GM10248 (cell line): ENCODE results near the gene RPEL1.
"Not testable (repeated sequence)": the region's sequence is repeated elsewhere in the genome, so short reads cannot be mapped to it uniquely, and the experiment has no call there.

ENCODE experiments used
- CTCF ChIA-PET: fragments of 300-600 bp; sonication (Branson Sonifier 250); formaldehyde crosslinking; extraction: SDS; loops from one replicate; lab custom pipeline; 2021; ENCODE audit warnings: antibody characterized with exemption; lab: Yijun Ruan, JAX
- POLR2A ChIA-PET: fragments of 350-650 bp; sonication (Branson Sonifier 250); formaldehyde crosslinking; extraction: SDS; loops from one replicate; lab custom pipeline; 2020; ENCODE audit warnings: antibody characterized with exemption; lab: Yijun Ruan, JAX
- DNase-seq: peaks from one replicate; pipeline ENCODE4 v3.0.0; 2012; ENCODE audit errors: extremely low spot score
- TF ChIP-seq, protein P1 (sequence below): IDR thresholded peaks from 2 replicates; pipeline ENCODE4 v1.5.1; 2012; ENCODE audit warnings: mild to moderate bottlenecking, low read depth; ENCODE audit errors: extremely low read depth, missing control alignments, control extremely low read depth

The RPEL1 gene

DNA sequence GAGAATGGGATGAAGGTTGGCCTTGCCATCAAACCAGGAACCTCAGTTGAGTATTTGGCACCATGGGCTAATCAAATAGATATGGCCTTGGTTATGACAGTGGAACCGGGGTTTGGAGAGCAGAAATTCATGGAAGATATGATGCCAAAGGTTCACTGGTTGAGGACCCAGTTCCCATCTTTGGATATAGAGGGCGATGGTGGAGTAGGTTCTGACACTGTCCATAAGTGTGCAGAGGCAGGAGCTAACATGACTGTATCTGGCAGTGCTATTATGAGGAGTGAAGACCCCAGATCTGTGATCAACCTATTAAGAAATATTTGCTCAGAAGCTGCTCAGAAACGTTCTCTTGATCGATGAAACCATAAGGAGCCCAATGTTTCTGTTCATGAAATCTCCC, 637 bp downstream of the RPEL1 start:
- no peak for DNase-seq
- CTCF ChIA-PET, result interaction anchor here (1.6 kb wide), 1 partner anchor 9 kb away, joined by 3 read pairs; no protein-coding TSS in a partner anchor
- POLR2A ChIA-PET, result no interaction called here
- TF ChIP-seq, protein P1, sequence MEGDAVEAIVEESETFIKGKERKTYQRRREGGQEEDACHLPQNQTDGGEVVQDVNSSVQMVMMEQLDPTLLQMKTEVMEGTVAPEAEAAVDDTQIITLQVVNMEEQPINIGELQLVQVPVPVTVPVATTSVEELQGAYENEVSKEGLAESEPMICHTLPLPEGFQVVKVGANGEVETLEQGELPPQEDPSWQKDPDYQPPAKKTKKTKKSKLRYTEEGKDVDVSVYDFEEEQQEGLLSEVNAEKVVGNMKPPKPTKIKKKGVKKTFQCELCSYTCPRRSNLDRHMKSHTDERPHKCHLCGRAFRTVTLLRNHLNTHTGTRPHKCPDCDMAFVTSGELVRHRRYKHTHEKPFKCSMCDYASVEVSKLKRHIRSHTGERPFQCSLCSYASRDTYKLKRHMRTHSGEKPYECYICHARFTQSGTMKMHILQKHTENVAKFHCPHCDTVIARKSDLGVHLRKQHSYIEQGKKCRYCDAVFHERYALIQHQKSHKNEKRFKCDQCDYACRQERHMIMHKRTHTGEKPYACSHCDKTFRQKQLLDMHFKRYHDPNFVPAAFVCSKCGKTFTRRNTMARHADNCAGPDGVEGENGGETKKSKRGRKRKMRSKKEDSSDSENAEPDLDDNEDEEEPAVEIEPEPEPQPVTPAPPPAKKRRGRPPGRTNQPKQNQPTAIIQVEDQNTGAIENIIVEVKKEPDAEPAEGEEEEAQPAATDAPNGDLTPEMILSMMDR, result no peak

DNA sequence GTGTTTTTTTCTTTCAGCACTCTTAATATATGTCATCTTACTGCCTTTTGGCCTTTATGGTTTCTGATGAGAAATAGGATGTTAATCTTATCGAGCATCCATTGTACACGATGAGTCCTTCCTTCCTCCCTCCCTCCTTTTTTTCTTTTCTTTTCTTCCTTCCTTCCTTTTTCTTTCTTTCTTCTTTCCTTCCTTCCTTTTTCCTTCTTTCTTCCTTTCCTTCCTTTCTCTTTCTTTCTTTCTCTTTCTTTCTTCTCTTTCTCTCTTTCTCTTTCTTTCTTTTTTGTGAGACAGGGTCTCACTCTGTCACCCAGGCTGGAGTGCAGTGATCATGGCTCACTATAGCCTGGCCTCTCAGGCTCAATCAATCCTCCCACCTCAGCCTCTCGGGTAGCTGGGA, 8.4 kb downstream of the RPEL1 start:
- TF ChIP-seq, protein P1, result no peak
- no peak for DNase-seq
- POLR2A ChIA-PET, result no interaction called here
- CTCF ChIA-PET, result interaction anchor here (1.1 to 2.0 kb wide), 3 partner anchors 10 to 337 kb away, joined by 3 to 12 read pairs (median 5); no protein-coding TSS in a partner anchor

DNA sequence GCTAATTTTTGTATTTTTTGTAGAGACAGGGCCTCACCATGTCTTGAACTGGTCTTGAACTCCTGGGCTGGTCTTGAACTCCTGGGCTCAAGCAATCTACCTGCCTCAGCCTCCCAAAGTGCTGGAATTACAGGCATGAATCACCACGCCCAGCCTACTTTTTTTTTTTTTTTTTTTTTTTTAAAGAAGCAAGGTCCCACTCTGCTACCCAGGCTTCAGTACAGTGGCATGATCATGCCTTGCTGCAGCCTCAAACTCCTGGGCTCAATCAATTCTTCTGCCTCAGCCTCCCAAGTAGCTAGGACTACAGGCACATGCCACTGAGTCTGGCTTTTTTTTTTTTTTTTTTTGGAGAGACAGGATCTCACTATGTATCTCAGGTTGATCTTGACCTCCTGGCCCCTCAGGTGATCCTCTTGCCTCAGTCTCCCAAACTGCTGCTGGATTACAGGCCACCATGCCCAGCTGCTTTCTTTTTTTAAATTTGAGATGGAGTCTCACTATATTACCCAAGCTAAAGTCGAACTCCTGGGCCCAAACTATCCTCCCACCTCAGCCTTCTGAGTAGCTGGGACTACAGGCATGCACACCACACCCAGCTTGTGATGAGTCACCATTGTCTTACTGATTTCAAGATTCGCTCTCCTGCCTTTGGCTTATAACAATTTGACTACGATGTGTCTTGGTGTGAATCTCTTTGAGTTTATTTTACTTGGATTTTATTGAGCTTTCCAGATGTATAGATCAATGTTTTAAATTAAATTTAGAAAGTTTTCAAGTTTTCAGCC, 9.0 kb downstream of the RPEL1 start:
- CTCF ChIA-PET, result interaction anchor here (1.1 to 2.0 kb wide), 4 partner anchors 8 to 338 kb away, joined by 3 to 12 read pairs (median 4); no protein-coding TSS in a partner anchor
- DNase-seq, result no peak
- TF ChIP-seq, protein P1, result no peak
- POLR2A ChIA-PET, result no interaction called here

DNA sequence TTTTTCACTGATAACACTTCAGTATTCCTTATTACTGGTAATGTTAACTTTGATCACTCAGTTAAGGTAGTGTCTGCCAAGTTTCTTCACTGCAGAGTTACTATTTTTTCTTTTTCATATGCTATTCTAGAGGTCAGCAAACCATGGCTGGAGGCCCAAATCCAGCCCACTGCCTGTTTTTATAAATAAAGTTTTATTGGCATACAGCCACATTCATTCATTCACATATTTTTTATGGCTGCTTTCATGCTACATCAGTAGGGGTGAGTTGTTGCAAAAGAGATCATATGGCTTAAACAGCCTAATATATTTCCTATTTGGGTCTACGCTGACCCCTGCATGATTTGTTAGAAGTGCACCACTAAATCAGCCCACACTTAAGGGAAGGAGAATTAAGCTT, 10.9 kb downstream of the RPEL1 start:
- TF ChIP-seq, protein P1, result no peak
- no peak for DNase-seq
- ChIA-PET POLR2A (no interaction called here), CTCF (interaction anchor here (1.1 to 1.4 kb wide), 2 partner anchors 9 to 24 kb away, joined by 3 read pairs; no protein-coding TSS in a partner anchor)

DNA sequence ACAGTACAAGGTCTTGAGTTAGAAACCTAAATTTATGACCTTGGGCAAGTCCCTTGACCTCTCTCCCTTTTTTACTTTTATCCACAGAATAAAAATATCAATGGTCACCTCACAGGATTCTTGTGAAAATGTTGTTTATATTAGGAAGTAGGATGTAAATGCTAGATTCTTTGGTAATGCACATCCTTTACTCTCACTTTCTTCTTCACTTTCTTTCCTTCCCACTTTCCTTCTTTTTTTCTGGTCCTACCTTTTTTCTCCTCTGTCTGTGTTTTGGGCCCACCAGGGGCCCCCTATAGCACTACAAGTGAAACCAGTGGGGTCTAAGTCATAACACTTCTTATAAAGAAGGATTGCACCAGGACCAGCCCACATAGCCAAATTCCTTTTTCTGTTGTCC, 12.1 kb downstream of the RPEL1 start:
- ChIA-PET POLR2A (no interaction called here), CTCF (no interaction called here)
- no peak for DNase-seq
- TF ChIP-seq, protein P1, result no peak

DNA sequence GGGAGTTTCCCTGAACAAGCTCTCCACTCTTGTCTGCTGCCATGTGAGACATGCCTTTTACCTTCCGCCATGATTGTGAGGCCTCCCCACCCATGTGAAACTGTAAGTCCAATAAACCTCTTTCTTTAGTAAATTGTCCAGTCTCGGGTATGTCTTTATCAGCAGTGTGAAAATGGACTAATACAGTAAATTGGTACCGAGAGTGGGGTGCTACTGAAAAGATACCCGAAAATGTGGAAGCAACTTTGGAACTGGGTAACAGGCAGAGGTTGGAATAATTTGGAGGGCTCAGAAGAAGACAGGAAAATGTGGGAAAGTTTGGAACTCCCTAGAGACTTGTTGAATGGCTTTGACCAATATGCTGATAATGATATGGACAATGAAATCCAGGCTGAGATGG, 13.2 kb downstream of the RPEL1 start:
- POLR2A ChIA-PET, result not testable (repeated sequence)

DNA sequence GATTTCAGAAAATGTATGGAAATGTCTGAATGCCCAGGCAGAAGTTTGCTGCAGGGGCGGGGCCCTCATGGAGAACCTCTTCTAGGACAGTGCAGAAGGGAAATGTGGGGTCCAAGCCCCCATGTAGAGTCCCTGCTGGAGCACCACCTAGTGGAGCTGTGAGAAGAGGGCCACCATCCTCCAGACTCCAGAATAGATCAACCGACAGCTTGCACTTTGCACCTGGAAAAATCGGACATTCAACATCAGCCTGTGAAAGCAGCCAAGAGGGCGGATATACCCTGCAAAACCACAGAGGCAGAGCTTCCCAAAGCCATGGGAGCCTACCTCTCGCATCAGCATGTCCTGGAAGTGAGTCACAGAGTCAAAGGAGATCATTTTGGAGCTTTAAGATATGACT, 14.3 kb downstream of the RPEL1 start:
- CTCF ChIA-PET, result interaction anchor here (0.8 kb wide), 1 partner anchor 8 kb away, joined by 3 read pairs; no protein-coding TSS in a partner anchor

More for the DNA sequence above, 13.2 kb downstream of the RPEL1 start:
- DNase-seq, result not testable (repeated sequence)
- CTCF ChIA-PET, result interaction anchor here (1.2 kb wide), 1 partner anchor 14 kb away, joined by 3 read pairs; no protein-coding TSS in a partner anchor

More for the DNA sequence above, 14.3 kb downstream of the RPEL1 start:
- no peak for DNase-seq
- TF ChIP-seq, protein P1, result no peak
- POLR2A ChIA-PET, result no interaction called here
